Endothelial cell of umbilical vein (primary cell): ENCODE results near the gene KYAT1. TPM values are rescaled to one million over a fixed set of nuclear protein-coding genes. Genes with fewer than 3 reads are reported as not detected.

Source experiments
- BruUV-seq: library from RNA; stranded (reverse); fragments of 400-500 nt; replicated peaks from 2 replicates; lab custom pipeline; 2021; lab: Mats Ljungman, UMichigan
- CTCF ChIA-PET: fragments of 300-600, 350-600 bp; sonication (Branson Sonifier 250); formaldehyde crosslinking; loops from one replicate; lab custom pipeline; 2021; ENCODE audit warnings: antibody characterized with exemption, inconsistent platforms; lab: Charles Lee
- POLR2A ChIA-PET: fragments of 300-600, 350-600 bp; sonication (Branson Sonifier 250); formaldehyde crosslinking; loops from one replicate; lab custom pipeline; 2021; ENCODE audit warnings: antibody characterized with exemption, inconsistent platforms; lab: Charles Lee
- DNase-seq: peaks from one replicate; pipeline ENCODE4 v3.0.0-alpha.2; 2011; ENCODE audit warnings: low read depth, low spot score
- FAIRE-seq: peaks from 2 replicates; lab custom pipeline; 2011; peaks lifted over from hg19 to GRCh38; lab: Jason Lieb, UNC
- H2AFZ ChIP-seq: 2 replicates; pipeline ENCODE4 v1.6.0; 2012; ENCODE audit warnings: low read depth, low read length, control low read depth, inconsistent platforms
- H3K27ac ChIP-seq: 2 replicates; pipeline ENCODE4 v1.5.1; 2011; ENCODE audit warnings: low read depth, mild to moderate bottlenecking, control low read depth, low read length, moderate library complexity; ENCODE audit not compliant: insufficient read depth
- H3K27me3 ChIP-seq, 2 experiments: 2 replicates each; pipeline versions ENCODE4 v1.6.0 to v1.6.1; 2011; ENCODE audit warnings: low read length in 2 of 2, mixed read lengths in 1 of 2; ENCODE audit not compliant: control insufficient read depth in 2 of 2, insufficient read depth in 2 of 2
- H3K36me3 ChIP-seq, 2 experiments: 2 replicates in 1 of 2; 3 replicates in 1 of 2; pipeline ENCODE4 v1.5.1; 2011; ENCODE audit warnings: low read length in 2 of 2, mild to moderate bottlenecking in 1 of 2, moderate library complexity in 1 of 2; ENCODE audit not compliant: control insufficient read depth in 2 of 2, insufficient read depth in 2 of 2; ENCODE audit errors: extremely low read depth in 1 of 2
- H3K4me1 ChIP-seq: 3 replicates; pipeline ENCODE4 v1.5.1; 2011; ENCODE audit warnings: mild to moderate bottlenecking, low read length; ENCODE audit not compliant: control insufficient read depth, insufficient read depth; ENCODE audit errors: extremely low read depth
- H3K4me2 ChIP-seq: 2 replicates; pipeline ENCODE4 v1.6.1; 2011; ENCODE audit warnings: low read length, control low read depth, mixed read lengths; ENCODE audit not compliant: insufficient read depth
- H3K4me3 ChIP-seq, 3 experiments: fragments of 200-600 bp in 1 of 3; sonication (generic), shearing (Covaris generic) in 1 of 3; replicated peaks in 1 of 3; 2 replicates each; pipeline ENCODE4 v1.5.1; 2011 to 2016; ENCODE audit warnings: control low read depth in 3 of 3, low read length in 3 of 3, mild to moderate bottlenecking in 2 of 3, inconsistent platforms in 1 of 3, low read depth in 1 of 3, moderate library complexity in 1 of 3; ENCODE audit not compliant: insufficient read depth in 1 of 3
- H3K79me2 ChIP-seq: 2 replicates; pipeline ENCODE4 v1.6.0; 2012; ENCODE audit warnings: low read length, inconsistent platforms; ENCODE audit not compliant: control insufficient read depth, insufficient read depth
- H3K9ac ChIP-seq: replicated peaks from 2 replicates; pipeline ENCODE3; 2011; ENCODE audit warnings: low read length, control low read depth; ENCODE audit not compliant: insufficient read depth; ENCODE audit errors: extremely low read depth
- H3K9me1 ChIP-seq: replicated peaks from 3 replicates; pipeline ENCODE4 v1.6.0; 2011; ENCODE audit warnings: mild to moderate bottlenecking, low read length; ENCODE audit not compliant: control insufficient read depth, insufficient read depth; ENCODE audit errors: extremely low read depth
- H3K9me3 ChIP-seq: replicated peaks from 2 replicates; pipeline ENCODE4 v1.5.1; 2012; ENCODE audit warnings: low read length, inconsistent platforms; ENCODE audit not compliant: control insufficient read depth, insufficient read depth
- H4K20me1 ChIP-seq: replicated peaks from 2 replicates; pipeline ENCODE3; 2011; ENCODE audit warnings: mild to moderate bottlenecking, low read length; ENCODE audit not compliant: control insufficient read depth, insufficient read depth; ENCODE audit errors: extremely low read depth
- CTCF ChIP-seq, 2 donors: IDR thresholded peaks; 1 replicate in 1 of 2; 2 replicates in 1 of 2; pipeline ENCODE4 v1.5.1; 2011; ENCODE audit warnings: low read length in 2 of 2, mild to moderate bottlenecking in 2 of 2, moderate library complexity in 2 of 2, control low read depth in 1 of 2, inconsistent platforms in 1 of 2, low read depth in 1 of 2; ENCODE audit not compliant: insufficient read depth in 1 of 2; ENCODE audit errors: extremely low read depth in 1 of 2
- EZH2 ChIP-seq: IDR thresholded peaks from 2 replicates; pipeline ENCODE4 v1.6.1; 2012; ENCODE audit warnings: borderline replicate concordance, low read depth, mild to moderate bottlenecking, moderate library complexity, low read length, inconsistent platforms; ENCODE audit not compliant: severe bottlenecking
- FOS ChIP-seq: IDR thresholded peaks from 2 replicates; pipeline ENCODE4 v1.6.1; 2011; ENCODE audit warnings: mild to moderate bottlenecking, low read length, moderate library complexity, borderline replicate concordance; ENCODE audit not compliant: insufficient read depth
- GATA2 ChIP-seq: IDR thresholded peaks from 2 replicates; pipeline ENCODE4 v1.7.0; 2011; ENCODE audit warnings: low read depth, mild to moderate bottlenecking, moderate library complexity, mixed read lengths, low read length; ENCODE audit not compliant: insufficient read length, insufficient read depth
- JUN ChIP-seq: IDR thresholded peaks from 2 replicates; pipeline ENCODE4 v1.6.1; 2011; ENCODE audit warnings: borderline replicate concordance, low read depth; ENCODE audit not compliant: insufficient read length, insufficient read depth
- MAX ChIP-seq: IDR thresholded peaks from 2 replicates; pipeline ENCODE4 v1.6.1; 2011; ENCODE audit not compliant: insufficient read depth, insufficient read length
- POLR2AphosphoS5 ChIP-seq: IDR thresholded peaks from 2 replicates; pipeline ENCODE4 v1.6.1; 2012; ENCODE audit warnings: low read depth, mild to moderate bottlenecking, control low read depth, low read length, moderate library complexity; ENCODE audit not compliant: insufficient read depth
- dilution Hi-C: fragments of 300-500 bp; cut with MboI; formaldehyde crosslinking; loops from one replicate; pipeline ENCODE4 v1.15.0; 2019; ENCODE audit warnings: low sequenced_read_pairs; ENCODE audit not compliant: extremely low pct_ligation_motif_present
- intact Hi-C: fragments of 100-400 bp; cut with micrococcal nuclease; formaldehyde crosslinking; loops from one replicate; pipeline ENCODE4 v1.10.0; 2022
- polyA plus RNA-seq, 4 experiments: library from polyadenylated mRNA; depleted of rRNA in 3 of 4; stranded (reverse) in 3 of 4; unstranded in 1 of 4; fragments of >200 nt; gene quantifications; 2 replicates each; pipeline versions ENCODE4 v1.2.1 to v1.2.3, GENCODE V29; 2011 to 2012; ENCODE audit warnings: missing spikeins in 1 of 4
- total RNA-seq: library from RNA; stranded (reverse); gene quantifications from 2 replicates; pipeline ENCODE4 v1.2.3, GENCODE V29; 2021

Gene KYAT1
- total and polyA plus RNA-seq, 2 donors (not counting 3 experiments of a cell fraction or from before 2014, with no cell fraction given) = 7.2 to 9.6 TPM

- H3K4me1 ChIP-seq = no peaks in the 10 kb centered on the region
- DNase-seq (no peak), FAIRE-seq (no peak)
- no peaks in the 10 kb centered on the region for H3K9me1 ChIP-seq
- H3K36me3 ChIP-seq = peaks cover 12 to 44% of the 10 kb centered on the region in 2 experiments
- H3K79me2 ChIP-seq = no peaks in the 10 kb centered on the region
- BruUV-seq = no TSS peak
- TF ChIP-seq FOS = no peak
- TF ChIP-seq EZH2 = no peak
- no peak for TF ChIP-seq POLR2AphosphoS5
- no peak overlapping the region for H3K9ac ChIP-seq
- no peak overlapping the region for H2AFZ ChIP-seq
- H3K9me3 ChIP-seq = no peaks in the 10 kb centered on the region
- no peaks in the 10 kb centered on the region for H4K20me1 ChIP-seq
- H3K27me3 ChIP-seq = no peaks in the 10 kb centered on the region
- POLR2A ChIA-PET = no interaction called here
- H3K27ac ChIP-seq = no peak overlapping the region
- dilution Hi-C loops (no loop called here), intact Hi-C loops (no loop called here)
- no peak overlapping the region for H3K4me2 ChIP-seq
- no peak overlapping the region for H3K4me3 ChIP-seq
- CTCF ChIA-PET = no interaction called here
These were observed 76.1 kb downstream of the KYAT1 start for GRCh38 chr9:128805661-128806060.

- ChIA-PET CTCF (no interaction called here), POLR2A (no interaction called here)
- H3K27ac ChIP-seq = no peak overlapping the region
- DNase-seq (no peak), FAIRE-seq (no peak)
- H3K9me3 ChIP-seq = no peaks in the 10 kb centered on the region
- H3K36me3 ChIP-seq = peaks cover 16 to 50% of the 10 kb centered on the region in 2 experiments
- H3K4me2 ChIP-seq = no peak overlapping the region
- no peaks in the 10 kb centered on the region for H3K79me2 ChIP-seq
- TF ChIP-seq GATA2 = no peak
- no peak for TF ChIP-seq EZH2
- TF ChIP-seq CTCF (IDR thresholded peaks at IDR 0.05; ENCODE audit: extremely low read depth in 1 of 2, insufficient read depth in 1 of 2, low read depth in 1 of 2, low read length in 2 of 2) = no peak
- TF ChIP-seq MAX = no peak
- no peak for TF ChIP-seq JUN
- H3K9me1 ChIP-seq = no peaks in the 10 kb centered on the region
- intact Hi-C loops (no loop called here), dilution Hi-C loops (no loop called here)
- H2AFZ ChIP-seq = no peak overlapping the region
- H3K4me3 ChIP-seq = no peak overlapping the region
- no peaks in the 10 kb centered on the region for H3K4me1 ChIP-seq
- no peaks in the 10 kb centered on the region for H3K27me3 ChIP-seq
- H4K20me1 ChIP-seq = no peaks in the 10 kb centered on the region
- BruUV-seq = no TSS peak
- no peak overlapping the region for H3K9ac ChIP-seq
These were observed 79.3 kb downstream of the KYAT1 start for GRCh38 chr9:128802482-128802881.
